Suppressor macrophage treated with lipopolysaccharide for 1 hour (primary cell): Measurements from ENCODE around the gene CENPW.

Experiments
- DNase-seq, 3 donors: peaks; one replicate each; pipeline ENCODE4 v3.0.0-alpha.2; 2020 to 2022

CENPW gene

DNA sequence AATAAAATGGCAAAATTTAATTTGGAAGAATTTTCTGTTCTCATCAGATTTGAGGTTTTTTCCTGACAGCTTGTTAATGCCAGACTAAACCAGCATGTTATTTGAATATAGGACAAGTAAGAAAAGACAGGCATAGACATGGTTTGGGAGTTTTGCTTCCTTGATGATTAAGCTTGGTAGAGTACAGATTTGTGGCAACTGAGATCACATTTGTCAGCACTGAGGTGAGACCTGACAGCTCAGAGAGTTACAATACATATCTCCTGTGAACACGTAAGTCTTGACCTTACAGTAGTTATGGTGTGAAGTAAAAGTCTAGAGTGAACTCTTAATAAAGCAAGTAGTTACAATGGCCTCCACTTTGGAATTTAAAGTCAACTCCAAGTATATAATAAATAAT lies 34.5 kb downstream of the CENPW start:
- no peak for DNase-seq

GRCh38 chr6:126376682-126377081 lies 36.8 kb downstream of the CENPW start:
- DNase-seq: peak in 1 of 3 donors; percentile 3

GRCh38 chr6:126377594-126378153 lies 37.8 kb downstream of the CENPW start:
- DNase-seq: no peak

DNA sequence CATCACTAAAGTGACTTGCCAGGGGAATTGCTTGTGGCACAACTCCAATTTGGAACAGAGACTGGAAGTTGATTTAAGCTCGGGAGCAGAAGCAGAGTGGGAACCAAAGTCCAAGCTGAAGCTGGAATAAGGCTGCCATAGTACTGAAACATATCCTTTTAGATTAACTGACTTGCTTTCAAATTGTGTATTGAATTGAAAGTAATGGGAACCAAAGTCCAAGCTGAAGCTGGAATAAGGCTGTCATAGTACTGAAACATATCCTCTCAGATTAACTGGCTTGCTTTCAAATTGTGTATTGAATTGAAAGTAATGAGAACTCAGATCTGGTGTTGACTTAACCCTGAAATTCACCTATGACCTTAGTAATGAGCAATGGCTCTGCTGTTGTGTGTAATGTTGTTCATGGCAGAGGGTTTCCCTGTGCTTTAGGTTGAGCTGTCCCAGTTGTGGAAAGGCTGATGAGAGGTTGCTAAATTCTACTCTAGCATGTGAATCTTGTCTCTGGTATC lies 40.2 kb downstream of the CENPW start:
- DNase-seq: peak in 1 of 3 donors; percentile 14

DNA sequence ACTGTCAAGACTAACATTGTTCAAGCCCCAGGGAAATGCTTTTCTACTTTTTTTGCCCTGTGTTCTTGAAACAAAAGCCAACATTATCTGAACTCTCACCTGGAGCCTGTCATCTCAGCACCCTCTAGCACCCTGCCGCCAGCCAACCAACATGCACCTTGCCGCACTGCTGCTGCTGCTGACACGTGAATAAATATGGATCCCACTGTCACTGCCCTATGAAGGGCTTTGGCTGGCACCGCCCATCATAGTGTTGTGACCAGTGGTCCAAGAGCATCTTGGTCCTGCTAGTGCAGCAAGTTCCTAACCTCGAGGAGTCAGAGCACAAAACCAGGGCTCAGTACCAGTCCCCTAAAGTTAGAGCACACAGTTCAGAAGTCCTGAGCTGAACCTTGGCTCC lies 41.6 kb downstream of the CENPW start:
- no peak for DNase-seq

- DNase-seq: no peak
These were observed 43.3 kb downstream of the CENPW start for GRCh38 chr6:126383203-126383602.

- DNase-seq: no peak
These were observed 45.6 kb downstream of the CENPW start for GRCh38 chr6:126385536-126385935.

DNA sequence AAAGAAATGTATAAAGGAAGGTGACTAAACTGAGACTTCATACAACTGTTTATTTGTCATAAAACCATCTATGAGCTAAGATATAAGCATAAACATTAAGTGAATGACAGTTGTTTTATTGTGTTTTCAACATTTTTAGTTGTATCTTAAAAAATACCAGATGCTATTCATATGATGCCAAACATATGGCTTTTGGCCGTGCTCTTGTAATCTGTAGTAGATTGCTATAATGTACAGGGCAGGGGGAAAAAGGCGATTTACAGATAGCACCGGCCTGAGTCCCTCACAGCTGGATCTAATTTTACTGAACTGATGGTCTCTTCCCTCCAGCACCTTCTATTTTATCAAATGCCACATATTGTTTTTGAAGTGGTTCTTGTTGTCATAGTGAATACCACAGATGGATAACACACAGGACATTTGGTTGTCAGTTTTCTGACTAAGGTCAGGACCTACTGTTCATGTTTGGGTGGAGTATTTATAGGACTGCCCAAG lies 48.2 kb downstream of the CENPW start:
- no peak for DNase-seq

DNA sequence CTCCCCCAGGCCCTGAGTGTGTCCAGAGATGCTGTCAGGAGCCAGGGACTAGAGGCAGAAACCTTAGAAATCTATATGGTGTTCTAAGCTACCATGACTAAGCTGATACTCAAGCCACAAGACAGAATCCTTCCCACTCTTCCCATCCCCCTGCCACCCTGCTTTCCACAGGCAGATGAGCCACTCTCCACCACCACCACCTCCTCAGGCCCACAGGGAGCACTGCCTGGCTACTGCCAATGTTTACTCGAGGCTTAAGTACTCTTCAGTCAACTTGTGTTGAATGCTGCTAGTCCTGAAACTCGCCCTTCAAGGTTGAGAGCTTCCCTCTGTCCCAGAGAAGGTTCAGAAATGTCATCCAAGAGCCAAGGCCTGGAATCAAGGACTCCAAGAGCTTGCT lies 56.2 kb downstream of the CENPW start:
- DNase-seq: no peak
